ENCODE results near the gene MKI67.

MKI67 gene

DNA sequence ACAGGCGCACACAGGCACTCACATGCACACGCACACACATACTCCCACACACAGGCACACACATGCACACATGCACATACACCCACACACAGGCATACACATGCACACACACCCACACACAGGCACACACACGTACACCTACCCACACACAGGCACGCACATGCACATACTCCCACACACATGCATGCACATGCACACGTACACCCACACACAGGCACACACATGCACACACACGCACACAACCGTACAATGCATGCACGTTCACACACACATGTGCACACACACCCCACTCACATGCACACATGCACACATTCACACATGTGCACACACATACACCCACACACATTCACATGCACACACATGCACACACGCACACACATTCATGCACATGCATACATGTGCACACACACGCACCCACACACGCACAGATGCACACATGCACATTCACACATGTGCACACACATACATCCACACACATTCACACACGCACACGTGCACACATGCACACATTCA lies 59.3 kb downstream of the MKI67 start:
- no peak overlapping the region for H2AK5ac ChIP-seq (ENCODE audit: low read depth, low read length)
- peak overlapping the region; percentile 75 for H3K9ac ChIP-seq (ENCODE audit: low read depth, low read length, poor library complexity)
- peak overlapping the region; percentile 22 for H4K91ac ChIP-seq (ENCODE audit: low read depth, low read length, poor library complexity)
- H3K9me3 ChIP-seq (replicated peaks in 1 of 2; ENCODE audit: control insufficient read depth in 2 of 2, insufficient read depth in 1 of 2, low read depth in 1 of 2, low read length in 2 of 2): peaks cover 0 to 7% of the 10 kb centered on the region in 2 donors
- H3K23ac ChIP-seq (ENCODE audit: low read depth, low read length, poor library complexity): peak overlapping the region; percentile 86
- WGBS, 2 donors (ENCODE audit: extremely low coverage in 2 of 2, insufficient read length in 2 of 2, insufficient replicate concordance in 1 of 2): no CpG with 5 or more reads among the region's 13 CpGs
- H2BK12ac ChIP-seq (ENCODE audit: low read length): peak overlapping the region; percentile 92
- peaks cover 5% of the 10 kb centered on the region for H3K79me1 ChIP-seq (ENCODE audit: low read depth, low read length)
- H2BK15ac ChIP-seq (ENCODE audit: low read length): peak overlapping the region; percentile 9
- peak overlapping the region; percentile 97 for H3K14ac ChIP-seq (ENCODE audit: low read length)
- peak overlapping the region in 1 of 2 donors; percentile 28 for H3K4me3 ChIP-seq (ENCODE audit: low read length in 2 of 2)
- peaks cover 0 to 6% (median 3%) of the 10 kb centered on the region in 3 experiments for H3K27me3 ChIP-seq (ENCODE audit: control insufficient read depth in 3 of 3, insufficient read depth in 3 of 3, low read depth in 1 of 3, low read length in 3 of 3)
- no peak overlapping the region for H4K8ac ChIP-seq (ENCODE audit: low read depth, low read length)
- peaks cover 9 to 22% of the 10 kb centered on the region in 2 donors for H3K4me1 ChIP-seq (ENCODE audit: control insufficient read depth in 2 of 2, insufficient read depth in 1 of 2, low read depth in 1 of 2, low read length in 2 of 2)
- peak overlapping the region; percentile 96 for H3K4ac ChIP-seq (ENCODE audit: low read length)
- peaks cover 0 to 6% of the 10 kb centered on the region in 2 donors for H3K36me3 ChIP-seq (replicated peaks in 1 of 2; ENCODE audit: control insufficient read depth in 2 of 2, insufficient read depth in 2 of 2, low read length in 2 of 2)
- DNase-seq (ENCODE audit: low spot score): no peak
- H3K27ac ChIP-seq (replicated peaks; ENCODE audit: low read length): peak overlapping the region; percentile 12
- no peak overlapping the region for H2BK120ac ChIP-seq (ENCODE audit: low read depth, low read length)
- H3K4me2 ChIP-seq (ENCODE audit: insufficient read depth, low read length, poor library complexity, severe bottlenecking): no peak overlapping the region
- peak overlapping the region; percentile 73 for H3K18ac ChIP-seq (ENCODE audit: low read length)
- no peak overlapping the region for H2AFZ ChIP-seq (ENCODE audit: low read length)
- no peak overlapping the region for H2BK5ac ChIP-seq (ENCODE audit: low read length)

- H3K4me2 ChIP-seq (ENCODE audit: insufficient read depth, low read length, poor library complexity, severe bottlenecking): no peak overlapping the region
- no CpG with 5 or more reads among the region's 13 CpGs for WGBS, 2 donors (ENCODE audit: extremely low coverage in 2 of 2, insufficient read length in 2 of 2, insufficient replicate concordance in 1 of 2)
- no peak overlapping the region for H4K8ac ChIP-seq (ENCODE audit: low read depth, low read length)
- no peak overlapping the region for H4K91ac ChIP-seq (ENCODE audit: low read depth, low read length, poor library complexity)
- H3K4ac ChIP-seq (ENCODE audit: low read length): no peak overlapping the region
- H3K4me1 ChIP-seq (ENCODE audit: control insufficient read depth in 2 of 2, insufficient read depth in 1 of 2, low read depth in 1 of 2, low read length in 2 of 2): peaks cover 9 to 22% of the 10 kb centered on the region in 2 donors
- no peak for DNase-seq (ENCODE audit: low spot score)
- H3K36me3 ChIP-seq (replicated peaks in 1 of 2; ENCODE audit: control insufficient read depth in 2 of 2, insufficient read depth in 2 of 2, low read length in 2 of 2): peaks cover 0 to 6% of the 10 kb centered on the region in 2 donors
- H3K27me3 ChIP-seq (ENCODE audit: control insufficient read depth in 3 of 3, insufficient read depth in 3 of 3, low read depth in 1 of 3, low read length in 3 of 3): peaks cover 0 to 6% (median 0%) of the 10 kb centered on the region in 3 experiments
- H2BK15ac ChIP-seq (ENCODE audit: low read length): no peak overlapping the region
- no peak overlapping the region for H2BK120ac ChIP-seq (ENCODE audit: low read depth, low read length)
- no peak overlapping the region for H2BK12ac ChIP-seq (ENCODE audit: low read length)
- no peak overlapping the region for H3K27ac ChIP-seq (replicated peaks; ENCODE audit: low read length)
- H2AK5ac ChIP-seq (ENCODE audit: low read depth, low read length): no peak overlapping the region
- no peak overlapping the region for H2AFZ ChIP-seq (ENCODE audit: low read length)
- H3K9me3 ChIP-seq (replicated peaks in 1 of 2; ENCODE audit: control insufficient read depth in 2 of 2, insufficient read depth in 1 of 2, low read depth in 1 of 2, low read length in 2 of 2): peaks cover 0 to 7% of the 10 kb centered on the region in 2 donors
- H3K79me1 ChIP-seq (ENCODE audit: low read depth, low read length): peaks cover 5% of the 10 kb centered on the region
- H3K14ac ChIP-seq (ENCODE audit: low read length): no peak overlapping the region
- H3K9ac ChIP-seq (ENCODE audit: low read depth, low read length, poor library complexity): no peak overlapping the region
- H2BK5ac ChIP-seq (ENCODE audit: low read length): no peak overlapping the region
- no peak overlapping the region for H3K23ac ChIP-seq (ENCODE audit: low read depth, low read length, poor library complexity)
- no peak overlapping the region for H3K4me3 ChIP-seq (ENCODE audit: low read length in 2 of 2)
- H3K18ac ChIP-seq (ENCODE audit: low read length): no peak overlapping the region
Measured at GRCh38 chr10:128065881-128066534, 60.2 kb downstream of the MKI67 start.

- H2BK5ac ChIP-seq (ENCODE audit: low read length): peak overlapping the region; percentile 8
- H3K4me2 ChIP-seq (ENCODE audit: insufficient read depth, low read length, poor library complexity, severe bottlenecking): no peak overlapping the region
- H3K23ac ChIP-seq (ENCODE audit: low read depth, low read length, poor library complexity): no peak overlapping the region
- H3K27me3 ChIP-seq (ENCODE audit: control insufficient read depth in 3 of 3, insufficient read depth in 3 of 3, low read depth in 1 of 3, low read length in 3 of 3): peaks cover 0 to 6% (median 0%) of the 10 kb centered on the region in 3 experiments
- no peak overlapping the region for H3K4me3 ChIP-seq (ENCODE audit: low read length in 2 of 2)
- no peak overlapping the region for H2BK120ac ChIP-seq (ENCODE audit: low read depth, low read length)
- H2AFZ ChIP-seq (ENCODE audit: low read length): no peak overlapping the region
- H2BK12ac ChIP-seq (ENCODE audit: low read length): no peak overlapping the region
- H3K36me3 ChIP-seq (replicated peaks in 1 of 2; ENCODE audit: control insufficient read depth in 2 of 2, insufficient read depth in 2 of 2, low read length in 2 of 2): peaks cover 0 to 6% of the 10 kb centered on the region in 2 donors
- WGBS, 2 donors (ENCODE audit: extremely low coverage in 2 of 2, insufficient read length in 2 of 2, insufficient replicate concordance in 1 of 2): no CpG with 5 or more reads among the region's 17 CpGs
- H2BK15ac ChIP-seq (ENCODE audit: low read length): no peak overlapping the region
- H3K9me3 ChIP-seq (replicated peaks in 1 of 2; ENCODE audit: control insufficient read depth in 2 of 2, insufficient read depth in 1 of 2, low read depth in 1 of 2, low read length in 2 of 2): peaks cover 0 to 7% of the 10 kb centered on the region in 2 donors
- no peak for DNase-seq (ENCODE audit: low spot score)
- H3K14ac ChIP-seq (ENCODE audit: low read length): no peak overlapping the region
- no peak overlapping the region for H4K8ac ChIP-seq (ENCODE audit: low read depth, low read length)
- H4K91ac ChIP-seq (ENCODE audit: low read depth, low read length, poor library complexity): no peak overlapping the region
- H3K9ac ChIP-seq (ENCODE audit: low read depth, low read length, poor library complexity): no peak overlapping the region
- no peak overlapping the region for H3K4ac ChIP-seq (ENCODE audit: low read length)
- H3K27ac ChIP-seq (replicated peaks; ENCODE audit: low read length): no peak overlapping the region
- H2AK5ac ChIP-seq (ENCODE audit: low read depth, low read length): no peak overlapping the region
- H3K4me1 ChIP-seq (ENCODE audit: control insufficient read depth in 2 of 2, insufficient read depth in 1 of 2, low read depth in 1 of 2, low read length in 2 of 2): peaks cover 9 to 22% of the 10 kb centered on the region in 2 donors
- H3K79me1 ChIP-seq (ENCODE audit: low read depth, low read length): peaks cover 5% of the 10 kb centered on the region
- H3K18ac ChIP-seq (ENCODE audit: low read length): no peak overlapping the region
Measured at GRCh38 chr10:128064970-128065580, 61.1 kb downstream of the MKI67 start.
